Ammon's horn (tissue), 1 donor: ENCODE data around the gene NCOA3.

Experiments
- DNase-seq: peaks from one replicate; pipeline ENCODE4 v3.0.0-alpha.2; 2016; ENCODE audit warnings: low spot score

The NCOA3 gene

GRCh38 chr20:47666304-47666703 lies 164.6 kb downstream of the NCOA3 start:
- DNase-seq = no peak

- no peak for DNase-seq
Measured at GRCh38 chr20:47667086-47667485, 165.4 kb downstream of the NCOA3 start.

- DNase-seq = no peak
Measured at GRCh38 chr20:47667531-47668312, 166.0 kb downstream of the NCOA3 start.

- no peak for DNase-seq
Measured at GRCh38 chr20:47668313-47669151, 166.8 kb downstream of the NCOA3 start.

GRCh38 chr20:47669152-47669425 lies 167.4 kb downstream of the NCOA3 start:
- DNase-seq = no peak

GRCh38 chr20:47669489-47669888 lies 167.8 kb downstream of the NCOA3 start:
- DNase-seq = no peak

GRCh38 chr20:47669927-47670890 lies 168.5 kb downstream of the NCOA3 start:
- DNase-seq = no peak

GRCh38 chr20:47670913-47671312 lies 169.2 kb downstream of the NCOA3 start:
- DNase-seq = no peak

GRCh38 chr20:47672166-47672565 lies 170.5 kb downstream of the NCOA3 start:
- no peak for DNase-seq

GRCh38 chr20:47672886-47673670 lies 171.4 kb downstream of the NCOA3 start:
- no peak for DNase-seq

GRCh38 chr20:47673671-47673955 lies 171.9 kb downstream of the NCOA3 start:
- DNase-seq = no peak

GRCh38 chr20:47674145-47674544 lies 172.5 kb downstream of the NCOA3 start:
- DNase-seq = no peak

GRCh38 chr20:47674686-47675085 lies 173.0 kb downstream of the NCOA3 start:
- DNase-seq = no peak

GRCh38 chr20:47675190-47676142 lies 173.8 kb downstream of the NCOA3 start:
- no peak for DNase-seq

- no peak for DNase-seq
Measured at GRCh38 chr20:47676219-47676721, 174.6 kb downstream of the NCOA3 start.

- DNase-seq = no peak
Measured at GRCh38 chr20:47676912-47677634, 175.4 kb downstream of the NCOA3 start.

- peak; percentile 24 for DNase-seq
Measured at GRCh38 chr20:47677635-47678453, 176.2 kb downstream of the NCOA3 start.

- no peak for DNase-seq
Measured at GRCh38 chr20:47678536-47678935, 176.8 kb downstream of the NCOA3 start.

GRCh38 chr20:47679462-47679861 lies 177.8 kb downstream of the NCOA3 start:
- no peak for DNase-seq
